ENCODE results near the gene COL20A1.

The COL20A1 gene

DNA sequence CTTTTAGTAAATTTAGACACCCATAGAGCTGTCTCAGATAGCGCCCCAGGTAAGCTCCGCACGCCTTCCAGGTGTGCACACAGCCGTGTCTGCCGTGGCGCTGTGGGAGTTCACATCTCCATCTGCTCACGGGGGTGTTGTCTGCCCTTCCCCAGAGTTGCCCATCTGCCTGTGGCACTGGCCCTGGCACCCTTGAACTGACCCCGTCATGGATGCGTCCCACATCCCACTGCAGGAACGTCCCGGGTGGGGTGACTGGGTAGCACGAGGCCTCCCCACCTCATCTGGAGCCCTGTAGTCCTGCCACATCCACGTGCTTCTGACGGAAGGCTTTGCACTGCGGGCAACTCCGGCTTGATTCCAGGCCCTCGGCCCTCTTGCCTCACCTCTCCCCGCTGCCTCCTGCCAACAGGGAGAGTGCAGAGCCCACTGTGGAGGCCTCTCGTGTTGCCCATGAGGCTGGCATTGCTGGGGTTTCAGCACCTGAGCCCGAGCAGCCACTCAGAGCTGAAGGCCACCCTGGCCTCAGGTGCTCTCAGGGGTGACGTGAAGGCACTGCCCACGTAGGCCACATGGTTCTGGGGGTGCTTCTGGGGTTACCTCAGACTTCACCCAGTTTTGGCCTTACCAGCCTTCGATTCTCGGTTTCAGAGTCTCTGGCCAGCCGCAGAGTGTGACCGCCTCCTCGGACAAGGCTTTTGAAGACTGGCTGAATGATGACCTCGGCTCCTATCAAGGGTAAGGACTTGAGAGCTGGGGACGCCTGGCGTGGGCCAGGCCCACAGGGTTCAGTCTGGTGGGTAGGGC is 15.3 kb upstream of the COL20A1 start:
- no peak for DNase-seq (ENCODE audit: low read depth in 2 of 2)

DNA sequence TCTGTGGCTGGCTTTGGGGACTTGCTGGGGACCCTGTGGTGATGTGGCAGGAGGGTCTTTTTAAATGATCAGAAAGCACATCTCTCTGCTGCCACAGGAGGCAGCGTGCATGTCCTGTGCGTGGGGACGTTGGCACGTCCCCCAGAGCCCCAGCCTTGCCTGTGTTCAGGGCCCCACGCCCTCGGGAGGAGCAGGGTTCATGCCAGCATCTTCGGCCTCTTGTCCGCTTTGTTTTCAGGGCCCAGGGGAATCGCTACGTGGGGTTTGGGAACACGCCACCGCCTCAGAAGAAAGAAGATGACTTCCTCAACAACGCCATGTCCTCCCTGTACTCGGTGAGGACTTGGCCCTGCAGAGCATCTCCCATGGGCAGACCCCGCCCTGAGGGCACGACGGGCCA is 14.3 kb upstream of the COL20A1 start:
- DNase-seq (ENCODE audit: low read depth in 2 of 2) = no peak

DNA sequence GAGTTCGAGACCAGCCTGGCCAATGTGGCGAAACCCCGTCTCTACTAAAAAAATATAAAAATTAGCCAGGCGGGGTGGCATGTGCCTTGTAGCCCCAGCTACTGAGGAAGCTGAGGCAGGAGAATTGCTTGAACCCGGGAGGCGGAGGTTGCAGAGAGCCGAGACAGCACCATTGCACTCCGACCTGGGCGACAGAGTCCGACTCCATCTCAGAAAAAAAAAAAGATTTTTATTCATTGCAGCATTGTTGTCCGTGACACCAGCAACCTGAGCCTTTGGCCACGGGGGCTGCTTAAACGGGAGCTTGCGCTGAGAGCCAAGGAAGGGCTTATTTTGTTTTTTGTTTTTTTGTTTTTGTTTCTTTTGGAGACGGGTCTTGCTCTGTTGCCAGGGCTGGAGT is 13.1 kb upstream of the COL20A1 start:
- DNase-seq (ENCODE audit: low read depth in 2 of 2) = no peak

DNA sequence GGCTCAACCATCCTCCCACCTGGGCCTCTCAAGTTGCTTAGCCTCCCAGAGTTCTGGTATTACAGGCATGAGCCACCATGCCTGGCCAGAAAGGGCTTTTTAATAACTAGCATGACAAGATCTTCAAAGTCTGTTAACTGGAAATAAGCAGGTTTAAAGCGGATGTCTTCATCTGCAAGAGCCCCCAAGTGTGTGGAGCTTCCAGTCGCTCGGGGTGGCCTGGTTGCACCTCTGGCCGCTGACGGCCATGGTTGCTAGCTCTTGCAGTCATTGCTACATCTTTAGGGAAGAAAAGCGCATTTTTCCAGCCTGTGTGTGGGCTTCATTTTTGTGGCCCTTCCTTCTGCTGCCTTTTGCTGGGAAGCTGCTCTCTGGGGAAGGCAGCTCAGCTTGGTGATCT is 12.6 kb upstream of the COL20A1 start:
- DNase-seq (ENCODE audit: low read depth in 2 of 2) = no peak

DNA sequence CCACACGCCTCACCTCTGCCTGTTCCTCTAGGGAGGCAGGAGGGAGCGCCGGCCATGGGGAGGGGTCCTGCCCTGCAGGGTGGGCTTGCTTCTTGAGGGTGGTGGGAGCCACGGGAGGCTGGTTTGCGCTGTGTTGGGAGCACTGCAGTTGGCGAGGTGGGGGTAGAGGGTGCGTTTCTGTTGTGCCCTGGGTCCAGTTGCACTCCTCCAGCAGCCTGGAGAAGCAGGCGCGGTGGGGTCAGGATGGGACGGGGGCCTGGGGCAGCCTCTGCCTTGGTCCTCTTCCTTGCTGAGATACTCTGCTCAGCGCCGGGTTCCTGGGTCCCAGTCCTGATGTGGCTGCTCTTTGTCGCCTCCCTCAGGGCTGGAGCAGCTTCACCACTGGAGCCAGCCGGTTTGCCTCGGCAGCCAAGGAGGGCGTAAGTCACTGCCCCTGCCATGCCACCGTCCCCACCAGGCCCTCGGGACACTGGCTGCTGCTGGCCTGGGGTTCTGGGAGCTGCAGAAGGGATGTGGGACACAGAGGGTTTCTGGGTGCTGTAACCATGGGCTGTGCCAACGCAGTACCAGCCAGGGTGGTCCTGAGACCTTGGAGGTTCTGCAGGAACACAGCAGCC is 11.9 kb upstream of the COL20A1 start:
- DNase-seq (ENCODE audit: low read depth in 2 of 2) = no peak

DNA sequence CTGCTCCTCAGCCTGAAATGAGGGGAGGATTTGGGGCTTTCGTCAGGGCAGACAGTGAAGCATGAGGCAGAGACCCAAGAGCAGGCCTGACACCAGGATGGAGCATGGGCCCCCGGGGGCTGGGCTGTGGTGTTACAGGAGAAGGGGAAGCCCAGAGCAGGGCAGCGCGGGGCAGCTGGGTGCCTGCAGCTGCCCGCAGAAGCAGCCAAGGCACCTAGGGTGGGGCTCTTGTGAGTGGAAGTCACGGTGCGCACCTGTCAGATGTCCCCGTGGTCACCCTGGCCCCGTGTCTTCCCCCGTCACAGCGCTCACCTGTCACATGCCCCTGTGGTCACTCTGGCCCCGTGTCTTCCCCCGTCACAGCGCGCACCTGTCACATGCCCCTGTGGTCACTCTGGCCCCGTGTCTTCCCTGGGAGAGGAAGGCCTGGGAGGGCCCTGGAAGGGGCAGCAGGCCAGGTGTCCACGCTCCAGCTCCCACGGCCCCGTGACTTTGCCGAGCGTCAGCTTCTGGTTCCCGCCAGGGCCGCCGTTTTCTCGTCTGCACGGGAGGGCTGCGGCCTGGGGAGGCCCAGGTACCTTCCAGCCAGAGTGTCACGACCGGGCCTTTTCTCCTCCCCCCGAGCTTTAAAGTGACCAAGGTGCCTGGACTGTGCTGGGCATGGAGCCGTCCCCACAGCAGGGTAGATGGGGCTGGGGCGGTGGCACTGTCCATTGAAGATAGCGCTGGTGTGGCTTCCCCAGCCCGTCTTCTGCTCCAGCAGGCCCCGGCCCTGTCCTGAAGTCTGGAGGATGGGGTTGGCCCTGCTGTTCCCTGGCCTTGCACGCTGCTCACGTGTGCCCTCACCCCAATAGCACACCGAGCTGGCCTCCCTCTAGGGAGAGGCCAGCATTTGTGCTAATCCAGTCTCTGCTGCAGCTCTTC is 11.0 kb upstream of the COL20A1 start:
- DNase-seq (ENCODE audit: low read depth in 2 of 2) = no peak

DNA sequence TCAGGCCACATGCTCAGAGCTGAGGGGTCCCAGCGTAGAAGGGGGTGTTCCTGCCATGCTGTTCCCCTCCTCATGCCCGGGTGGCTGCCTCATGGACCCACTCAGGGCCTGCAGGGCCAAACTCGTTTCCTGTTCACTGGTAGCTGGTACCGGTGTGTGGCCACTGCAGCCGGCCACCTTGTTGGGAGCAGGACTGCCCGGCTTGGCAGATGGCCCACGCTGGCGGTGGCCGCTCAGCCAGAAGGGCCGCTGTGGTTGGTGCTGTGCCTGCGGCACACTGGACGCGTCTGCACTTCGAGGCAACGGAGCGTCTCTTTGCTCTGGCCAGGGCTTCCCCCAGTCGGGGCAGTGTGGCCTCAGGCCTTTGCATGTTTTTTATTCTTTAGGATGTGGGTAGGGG is 10.0 kb upstream of the COL20A1 start:
- no peak for DNase-seq (ENCODE audit: low read depth in 2 of 2)

DNA sequence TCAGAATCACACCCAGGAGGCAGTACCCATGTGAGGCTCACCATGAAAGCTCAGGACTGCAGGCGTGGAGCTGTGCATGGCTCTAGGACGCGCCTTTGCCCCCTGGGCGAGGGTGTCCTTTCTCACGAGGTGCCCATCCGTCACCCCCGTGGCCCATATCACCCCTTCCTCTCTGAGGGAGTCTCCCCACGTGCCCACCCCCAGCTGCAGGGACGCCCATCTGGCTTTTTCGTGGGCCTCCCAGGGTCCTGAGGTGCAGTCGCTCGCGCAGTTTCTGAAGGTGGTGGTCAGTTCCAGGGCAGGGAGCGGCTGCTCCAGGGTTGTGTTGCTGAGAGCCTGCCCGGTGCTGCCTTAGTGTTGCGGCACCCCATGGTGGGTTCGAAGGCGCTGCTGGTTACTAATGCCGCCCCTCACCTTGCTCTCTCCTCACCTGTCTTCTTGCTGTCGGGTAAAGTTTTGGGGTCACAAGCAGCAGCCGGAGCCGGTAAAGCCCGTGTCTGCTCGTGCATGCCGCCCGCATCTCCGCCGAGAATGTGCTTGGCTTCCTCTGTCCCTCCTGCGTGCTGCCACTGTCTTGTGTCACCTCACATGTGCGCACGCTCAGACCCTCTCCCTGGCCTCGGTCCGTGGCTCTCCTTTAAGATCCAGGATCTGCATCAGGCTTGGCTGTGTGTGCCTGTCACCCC is 9.4 kb upstream of the COL20A1 start:
- DNase-seq (ENCODE audit: low read depth in 2 of 2) = no peak

DNA sequence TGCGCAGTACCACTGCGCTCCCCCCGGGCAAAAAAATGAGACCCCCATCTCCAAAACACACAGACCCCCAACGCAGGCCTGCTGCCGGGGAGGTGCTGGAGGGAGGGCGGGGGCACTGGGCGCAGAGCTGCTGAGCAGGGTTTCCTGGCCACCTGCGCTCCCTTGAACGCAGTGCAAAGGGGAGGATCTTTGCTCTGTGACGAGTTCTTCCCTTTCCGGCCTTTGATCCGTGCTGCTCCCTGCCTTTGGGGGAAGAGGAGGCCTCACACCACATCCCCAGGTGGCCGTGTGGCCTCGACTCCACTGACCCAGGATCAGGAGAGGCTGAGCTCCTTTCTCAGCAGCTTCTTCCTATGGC is 8.9 kb upstream of the COL20A1 start:
- DNase-seq (ENCODE audit: low read depth in 2 of 2) = no peak

DNA sequence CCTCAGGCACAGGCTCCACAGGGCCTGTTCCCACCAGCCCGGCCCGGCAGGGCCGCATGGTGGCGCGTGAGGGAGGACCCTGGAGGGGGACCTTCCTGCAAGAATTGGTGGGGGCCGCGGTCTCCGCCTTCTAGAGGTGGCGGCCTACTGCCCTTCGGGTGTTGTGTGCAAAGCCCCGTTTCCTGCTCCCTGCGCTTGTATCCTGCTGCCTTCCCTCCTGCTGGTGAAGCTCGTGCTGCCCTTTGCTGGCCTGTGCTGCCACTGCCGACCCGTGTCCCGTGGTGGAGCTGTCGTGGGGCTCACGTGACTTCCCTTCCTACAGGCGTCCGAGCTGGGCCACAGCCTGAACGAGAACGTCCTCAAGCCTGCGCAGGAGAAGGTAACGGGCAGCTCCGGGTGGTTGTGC is 8.4 kb upstream of the COL20A1 start:
- DNase-seq (ENCODE audit: low read depth in 2 of 2) = no peak

DNA sequence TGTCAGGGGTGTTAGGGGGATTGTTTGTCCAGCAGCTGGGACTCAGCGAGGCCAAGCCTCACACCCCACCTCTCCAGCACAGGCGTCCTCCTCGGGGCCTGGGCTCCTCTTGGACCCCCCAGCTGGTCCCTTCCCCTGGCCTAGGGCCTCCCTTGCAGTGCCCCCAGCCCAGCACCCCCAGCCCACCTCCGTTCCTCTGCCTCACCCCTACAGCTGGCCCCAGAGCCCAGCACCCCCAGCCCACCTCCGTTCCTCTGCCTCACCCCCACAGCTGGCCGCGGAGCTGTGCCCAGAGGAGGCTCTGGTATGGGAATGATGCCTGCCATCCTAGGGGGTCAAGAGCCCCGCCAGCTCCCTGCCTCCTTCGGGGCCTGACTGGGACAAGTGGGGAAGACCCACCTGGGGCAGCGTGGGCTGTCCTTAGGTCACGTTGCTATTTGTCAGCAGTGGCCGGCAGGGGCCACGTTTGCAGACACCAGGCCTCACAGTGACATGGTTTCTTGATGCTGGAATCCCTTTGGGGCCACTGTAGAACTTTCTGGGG is 7.9 kb upstream of the COL20A1 start:
- DNase-seq (ENCODE audit: low read depth in 2 of 2) = no peak

DNA sequence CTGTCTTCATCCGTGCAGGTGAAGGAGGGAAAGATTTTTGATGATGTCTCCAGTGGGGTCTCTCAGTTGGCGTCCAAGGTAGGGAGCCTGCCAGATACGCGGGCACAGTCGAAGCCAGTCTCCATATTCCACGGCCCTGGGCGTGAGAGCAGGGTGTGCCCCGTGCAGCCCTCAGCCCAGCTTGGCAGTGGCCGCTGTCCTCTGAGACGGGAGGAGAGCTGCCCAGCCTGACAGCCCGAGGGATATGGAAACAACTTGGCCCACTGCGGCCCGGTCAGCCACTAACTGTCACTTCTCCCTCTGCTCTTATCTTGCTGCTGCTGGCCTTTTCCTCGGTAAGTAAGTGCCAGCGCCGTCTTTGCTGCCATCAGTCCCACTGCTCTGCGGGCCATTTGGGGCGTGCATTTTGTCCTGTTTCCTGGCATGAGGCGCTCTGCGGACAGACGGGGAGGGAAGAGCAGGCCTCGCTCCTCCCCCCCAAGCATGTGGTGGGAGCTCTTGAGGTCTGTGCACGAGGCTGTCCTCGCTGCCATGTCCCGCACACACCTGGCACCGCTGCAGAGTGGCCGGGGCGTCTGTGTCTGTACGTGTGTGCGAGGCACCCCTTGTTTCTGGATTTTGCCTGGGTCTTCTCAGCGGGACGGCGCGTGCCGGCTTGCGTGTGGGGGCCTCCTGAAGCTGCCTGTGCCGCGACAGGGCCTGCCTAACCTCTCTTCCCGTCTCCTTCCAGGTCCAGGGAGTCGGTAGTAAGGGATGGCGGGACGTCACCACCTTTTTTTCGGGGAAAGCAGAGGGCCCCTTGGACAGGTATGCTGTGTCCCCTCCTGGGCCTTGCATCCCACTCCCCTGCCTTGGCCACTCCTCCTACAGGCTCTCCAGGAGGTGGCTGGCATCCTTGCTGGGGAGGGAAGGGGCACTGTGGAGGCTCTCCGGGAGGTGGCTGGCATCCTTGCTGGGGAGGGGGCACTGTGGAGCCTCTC is 7.1 kb upstream of the COL20A1 start:
- no peak for DNase-seq (ENCODE audit: low read depth in 2 of 2)

DNA sequence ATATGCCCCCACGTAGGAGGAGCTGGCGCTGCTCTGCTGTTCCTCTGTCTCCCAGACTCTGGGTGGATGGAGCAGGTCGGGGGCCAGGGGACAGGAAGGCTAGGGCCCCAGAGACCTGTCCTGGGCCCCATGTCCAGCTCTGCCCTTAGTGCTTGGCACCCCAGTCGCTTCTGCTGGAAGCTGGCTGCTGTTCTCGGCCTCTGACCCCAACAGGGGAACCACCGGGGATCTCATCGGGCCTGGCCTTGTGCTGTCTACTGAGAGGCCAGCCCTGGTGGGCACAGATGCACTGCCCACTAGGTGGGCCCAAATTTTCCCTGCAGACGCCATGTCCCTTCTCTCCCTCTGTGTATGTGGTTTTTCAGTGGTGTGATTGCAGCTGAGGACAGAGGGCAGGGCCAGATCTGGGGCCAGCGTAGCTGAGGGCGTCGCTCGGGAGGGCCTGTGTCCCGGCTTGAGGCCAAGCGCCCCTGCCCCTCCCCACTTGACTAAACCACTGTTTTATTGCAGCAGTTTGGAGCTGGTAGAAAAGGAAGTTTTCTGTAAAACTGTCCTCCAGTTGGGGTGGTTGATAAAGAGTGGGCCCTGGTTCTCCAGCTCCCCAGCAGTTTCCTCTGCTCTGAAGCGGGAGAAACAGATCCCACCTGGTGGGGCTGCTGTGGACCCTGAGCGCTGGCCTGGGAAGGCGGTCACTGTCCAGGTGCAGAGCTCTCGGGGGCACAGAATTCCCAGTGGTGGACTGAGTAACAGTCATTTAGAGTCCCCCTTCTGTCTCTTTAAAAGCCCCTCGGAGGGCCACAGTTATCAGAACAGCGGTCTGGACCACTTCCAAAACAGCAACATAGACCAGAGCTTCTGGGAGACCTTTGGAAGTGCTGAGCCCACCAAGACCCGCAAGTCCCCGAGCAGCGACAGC is 5.9 kb upstream of the COL20A1 start:
- no peak for DNase-seq (ENCODE audit: low read depth in 2 of 2)

DNA sequence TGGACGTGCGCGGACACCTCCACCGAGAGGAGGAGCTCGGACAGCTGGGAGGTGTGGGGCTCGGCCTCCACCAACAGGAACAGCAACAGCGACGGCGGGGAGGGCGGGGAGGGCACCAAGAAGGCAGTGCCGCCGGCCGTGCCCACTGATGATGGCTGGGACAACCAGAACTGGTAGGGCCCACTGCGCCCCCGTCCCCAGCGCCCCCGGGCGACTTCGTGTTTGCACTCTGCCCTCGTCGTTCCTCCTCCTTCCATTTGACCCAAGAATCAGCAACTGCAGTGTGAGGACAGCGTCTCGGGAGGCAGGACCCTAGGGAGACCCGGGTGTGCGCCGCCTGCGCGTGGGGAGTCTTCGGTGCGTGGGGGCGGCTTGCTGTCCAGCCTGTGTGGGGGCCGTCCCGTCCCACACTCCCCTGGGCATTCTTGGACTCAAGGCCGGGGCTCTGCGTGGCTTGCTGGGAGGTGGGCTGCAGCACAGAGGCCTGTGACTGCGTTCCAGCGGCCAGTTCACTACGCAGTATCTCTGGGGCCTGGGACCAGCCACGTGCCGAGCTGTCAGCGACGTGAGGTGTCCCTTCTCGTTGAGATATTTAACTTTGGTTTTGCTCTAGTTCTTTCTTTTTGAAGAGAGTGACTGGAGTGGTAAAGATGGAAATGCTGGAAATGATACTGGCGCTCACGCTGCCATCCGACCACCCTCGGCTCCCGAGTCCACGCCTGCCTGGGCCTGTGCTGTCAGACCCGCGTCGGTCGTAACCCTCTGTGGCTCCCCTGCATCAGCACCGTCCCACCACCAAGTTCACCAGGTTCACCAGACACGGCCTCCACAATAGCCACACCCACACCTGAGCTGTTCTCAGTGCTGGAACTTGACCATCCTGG is 5.0 kb upstream of the COL20A1 start:
- no peak for DNase-seq (ENCODE audit: low read depth in 2 of 2)

DNA sequence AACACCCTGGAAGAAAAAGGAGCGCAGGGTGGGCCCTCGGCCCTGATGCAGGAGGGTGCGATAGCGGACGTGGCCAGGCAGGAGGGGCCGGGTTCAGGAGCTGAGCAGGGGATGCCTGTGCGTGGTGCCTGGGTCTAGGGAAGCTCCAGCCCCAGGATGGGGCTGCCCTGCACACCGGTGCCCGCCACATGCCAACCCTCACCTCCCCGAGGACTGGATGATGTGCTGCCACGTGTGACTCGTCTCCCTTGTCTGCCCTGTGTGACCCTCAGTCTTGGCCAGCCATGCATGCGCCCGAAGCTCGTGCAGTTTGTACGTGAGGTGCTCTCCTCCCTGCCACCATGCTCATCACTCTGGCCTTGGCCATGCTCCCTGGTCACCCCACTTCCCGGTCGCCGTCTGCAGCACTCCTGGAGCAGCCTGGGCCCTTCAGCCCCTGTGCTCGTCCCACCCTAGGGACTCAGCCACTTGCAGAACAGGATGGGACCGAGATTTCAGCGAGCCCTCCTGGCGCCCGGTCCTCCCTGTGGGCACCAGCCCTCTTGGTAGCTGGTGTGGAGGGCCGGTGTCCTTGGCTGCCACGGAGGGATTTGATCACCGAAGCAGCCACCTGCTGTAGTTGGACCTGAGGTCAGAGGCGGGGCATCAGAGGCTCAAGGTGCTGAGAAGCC is 4.3 kb upstream of the COL20A1 start:
- DNase-seq (ENCODE audit: low read depth in 2 of 2) = no peak

DNA sequence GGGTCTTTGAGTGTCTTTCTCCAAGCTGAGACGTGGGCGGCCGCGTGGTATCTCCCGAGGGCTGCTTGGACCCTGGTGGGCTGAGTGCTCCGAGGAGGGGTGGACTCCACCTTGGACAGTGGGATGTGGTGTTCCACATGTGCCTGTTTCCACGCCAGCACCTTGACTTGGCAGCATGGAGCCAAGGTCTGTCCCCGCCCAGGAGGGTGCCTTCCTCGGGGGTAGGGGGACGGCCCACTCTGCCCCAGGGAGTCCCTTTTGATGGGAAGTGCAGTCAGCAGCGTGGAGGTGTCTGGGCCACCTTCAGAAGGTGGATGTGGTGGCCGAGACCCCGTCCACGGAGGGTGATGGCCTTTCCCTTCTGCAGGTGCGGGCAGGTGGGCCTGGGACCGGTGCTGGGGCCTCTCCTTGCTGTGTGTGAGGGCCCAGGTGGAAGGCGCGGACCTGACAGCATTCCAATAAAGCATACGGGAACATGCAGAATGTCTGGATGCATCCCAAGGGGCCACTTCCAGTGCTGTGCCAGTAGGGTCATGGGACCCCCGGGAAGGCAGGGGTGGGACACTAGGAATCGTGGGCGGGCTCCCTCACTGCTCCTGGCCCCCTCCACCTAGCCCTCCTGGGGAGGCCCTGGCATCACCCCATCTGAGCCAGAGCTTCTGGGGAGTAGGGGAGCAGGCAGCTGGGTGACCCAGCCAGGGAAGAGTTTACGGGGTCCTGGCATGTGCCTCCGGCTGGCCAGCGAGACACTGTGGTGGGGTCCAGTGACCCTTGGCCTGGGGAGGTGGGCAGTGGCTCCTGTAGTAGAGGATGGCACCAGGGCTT is 3.5 kb upstream of the COL20A1 start:
- no peak for DNase-seq (ENCODE audit: low read depth in 2 of 2)

DNA sequence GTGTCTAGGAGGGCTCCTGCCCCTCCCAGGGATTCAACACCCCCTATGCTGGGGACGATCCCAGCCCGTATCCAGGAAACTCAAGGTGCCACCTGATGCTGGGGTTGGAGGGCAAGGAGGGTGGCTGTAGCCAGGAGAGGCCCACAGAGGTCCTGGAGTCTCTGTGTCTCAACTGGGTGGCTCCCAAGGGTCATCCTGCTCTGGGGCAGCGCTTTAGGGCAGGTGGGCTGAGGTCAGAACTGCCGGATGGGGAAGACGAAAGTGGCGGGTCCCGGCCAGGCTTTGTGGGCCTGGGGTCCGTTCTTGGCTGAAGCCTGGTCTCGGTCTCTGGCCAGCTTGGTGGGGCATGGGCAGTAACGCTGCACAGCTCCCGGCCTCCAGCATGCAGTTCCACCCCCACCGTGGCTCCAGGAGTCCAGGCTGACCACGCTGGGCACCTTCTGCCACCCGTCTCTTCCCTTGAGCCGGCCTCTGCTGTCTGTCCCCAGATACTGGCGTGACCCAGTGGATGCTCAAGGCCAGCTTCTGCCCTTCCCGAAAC is 2.8 kb upstream of the COL20A1 start:
- no peak for DNase-seq (ENCODE audit: low read depth in 2 of 2)

All from activated CD4-positive, alpha-beta T cell treated with anti-CD3 and anti-CD28 coated beads for 24 hours (primary cell).